ENCODE data around the gene SPATA6L. TPM values are rescaled to one million over a fixed set of nuclear protein-coding genes. Genes with fewer than 3 reads are reported as not detected.

The SPATA6L gene
- total and polyA plus RNA-seq, 2 of the 13 experiments (the other 11 are each of a cell fraction or from before 2014, with no cell fraction given): 1.1 to 1.9 TPM

- TF ChIP-seq, protein P1, sequence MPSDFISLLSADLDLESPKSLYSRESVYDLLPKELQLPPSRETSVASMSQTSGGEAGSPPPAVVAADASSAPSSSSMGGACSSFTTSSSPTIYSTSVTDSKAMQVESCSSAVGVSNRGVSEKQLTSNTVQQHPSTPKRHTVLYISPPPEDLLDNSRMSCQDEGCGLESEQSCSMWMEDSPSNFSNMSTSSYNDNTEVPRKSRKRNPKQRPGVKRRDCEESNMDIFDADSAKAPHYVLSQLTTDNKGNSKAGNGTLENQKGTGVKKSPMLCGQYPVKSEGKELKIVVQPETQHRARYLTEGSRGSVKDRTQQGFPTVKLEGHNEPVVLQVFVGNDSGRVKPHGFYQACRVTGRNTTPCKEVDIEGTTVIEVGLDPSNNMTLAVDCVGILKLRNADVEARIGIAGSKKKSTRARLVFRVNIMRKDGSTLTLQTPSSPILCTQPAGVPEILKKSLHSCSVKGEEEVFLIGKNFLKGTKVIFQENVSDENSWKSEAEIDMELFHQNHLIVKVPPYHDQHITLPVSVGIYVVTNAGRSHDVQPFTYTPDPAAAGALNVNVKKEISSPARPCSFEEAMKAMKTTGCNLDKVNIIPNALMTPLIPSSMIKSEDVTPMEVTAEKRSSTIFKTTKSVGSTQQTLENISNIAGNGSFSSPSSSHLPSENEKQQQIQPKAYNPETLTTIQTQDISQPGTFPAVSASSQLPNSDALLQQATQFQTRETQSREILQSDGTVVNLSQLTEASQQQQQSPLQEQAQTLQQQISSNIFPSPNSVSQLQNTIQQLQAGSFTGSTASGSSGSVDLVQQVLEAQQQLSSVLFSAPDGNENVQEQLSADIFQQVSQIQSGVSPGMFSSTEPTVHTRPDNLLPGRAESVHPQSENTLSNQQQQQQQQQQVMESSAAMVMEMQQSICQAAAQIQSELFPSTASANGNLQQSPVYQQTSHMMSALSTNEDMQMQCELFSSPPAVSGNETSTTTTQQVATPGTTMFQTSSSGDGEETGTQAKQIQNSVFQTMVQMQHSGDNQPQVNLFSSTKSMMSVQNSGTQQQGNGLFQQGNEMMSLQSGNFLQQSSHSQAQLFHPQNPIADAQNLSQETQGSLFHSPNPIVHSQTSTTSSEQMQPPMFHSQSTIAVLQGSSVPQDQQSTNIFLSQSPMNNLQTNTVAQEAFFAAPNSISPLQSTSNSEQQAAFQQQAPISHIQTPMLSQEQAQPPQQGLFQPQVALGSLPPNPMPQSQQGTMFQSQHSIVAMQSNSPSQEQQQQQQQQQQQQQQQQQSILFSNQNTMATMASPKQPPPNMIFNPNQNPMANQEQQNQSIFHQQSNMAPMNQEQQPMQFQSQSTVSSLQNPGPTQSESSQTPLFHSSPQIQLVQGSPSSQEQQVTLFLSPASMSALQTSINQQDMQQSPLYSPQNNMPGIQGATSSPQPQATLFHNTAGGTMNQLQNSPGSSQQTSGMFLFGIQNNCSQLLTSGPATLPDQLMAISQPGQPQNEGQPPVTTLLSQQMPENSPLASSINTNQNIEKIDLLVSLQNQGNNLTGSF (CRISPR knock-in tag; IDR thresholded peaks at IDR 0.05): no peak
- TF ChIP-seq PPARG (CRISPR knock-in tag; conservative IDR thresholded peaks at IDR 0.05) (0 out of 2 replicates have a peak, but pooled peaks have one; percentile 43), PITX1 (CRISPR knock-in tag; IDR thresholded peaks at IDR 0.05) (peak; percentile 60; the same call in 1 of the 2 replicates), ZNF766 (CRISPR knock-in tag; IDR thresholded peaks at IDR 0.05; ENCODE audit: borderline replicate concordance) (no peak; the same call in 1 of the 2 replicates), HES4 (CRISPR knock-in tag; IDR thresholded peaks at IDR 0.05; ENCODE audit: borderline replicate concordance) (no peak), ZNF446 (CRISPR knock-in tag; IDR thresholded peaks at IDR 0.05) (no peak), TFDP2 (CRISPR knock-in tag; IDR thresholded peaks at IDR 0.05) (no peak), MED13 (CRISPR knock-in tag; IDR thresholded peaks at IDR 0.05) (no peak), ZMYM4 (CRISPR knock-in tag; IDR thresholded peaks at IDR 0.05) (peak; percentile 87), ZFP41 (CRISPR knock-in tag; IDR thresholded peaks at IDR 0.05; ENCODE audit: borderline replicate concordance) (no peak), KAT8 (CRISPR knock-in tag; IDR thresholded peaks at IDR 0.05) (peak; percentile 78), YEATS2 (CRISPR knock-in tag; IDR thresholded peaks at IDR 0.05; ENCODE audit: borderline replicate concordance) (peak; percentile 26; the same call in 1 of the 2 replicates), ARID3A (IDR thresholded peaks at IDR 0.05; ENCODE audit: low read depth, low read length) (peak; percentile 7; the same call in 1 of the 2 replicates), ZNF709 (CRISPR knock-in tag; IDR thresholded peaks at IDR 0.05) (no peak), PCBP2 (optimal IDR thresholded peaks at IDR 0.05; ENCODE audit: low read depth, low read length, poor library complexity, severe bottlenecking) (no peak), ZNF335 (CRISPR knock-in tag; IDR thresholded peaks at IDR 0.05) (0 out of 2 replicates have a peak, but pooled peaks have one; percentile 2), SRSF4 (IDR thresholded peaks at IDR 0.05; ENCODE audit: low read depth, low read length, poor library complexity, severe bottlenecking) (no peak), KDM1A (CRISPR knock-in tag; IDR thresholded peaks at IDR 0.05) (peak; percentile 41; the same call in 1 of the 2 replicates), ZNF121 (CRISPR knock-in tag; IDR thresholded peaks at IDR 0.05) (peak; percentile 95), RARG (CRISPR knock-in tag; IDR thresholded peaks at IDR 0.05; ENCODE audit: low read depth) (no peak)
- TF ChIP-seq, protein P2, sequence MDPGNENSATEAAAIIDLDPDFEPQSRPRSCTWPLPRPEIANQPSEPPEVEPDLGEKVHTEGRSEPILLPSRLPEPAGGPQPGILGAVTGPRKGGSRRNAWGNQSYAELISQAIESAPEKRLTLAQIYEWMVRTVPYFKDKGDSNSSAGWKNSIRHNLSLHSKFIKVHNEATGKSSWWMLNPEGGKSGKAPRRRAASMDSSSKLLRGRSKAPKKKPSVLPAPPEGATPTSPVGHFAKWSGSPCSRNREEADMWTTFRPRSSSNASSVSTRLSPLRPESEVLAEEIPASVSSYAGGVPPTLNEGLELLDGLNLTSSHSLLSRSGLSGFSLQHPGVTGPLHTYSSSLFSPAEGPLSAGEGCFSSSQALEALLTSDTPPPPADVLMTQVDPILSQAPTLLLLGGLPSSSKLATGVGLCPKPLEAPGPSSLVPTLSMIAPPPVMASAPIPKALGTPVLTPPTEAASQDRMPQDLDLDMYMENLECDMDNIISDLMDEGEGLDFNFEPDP (CRISPR knock-in tag; conservative IDR thresholded peaks at IDR 0.05): no peak
- TF ChIP-seq, protein P3, sequence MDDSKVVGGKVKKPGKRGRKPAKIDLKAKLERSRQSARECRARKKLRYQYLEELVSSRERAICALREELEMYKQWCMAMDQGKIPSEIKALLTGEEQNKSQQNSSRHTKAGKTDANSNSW (CRISPR knock-in tag; IDR thresholded peaks at IDR 0.05; ENCODE audit: borderline replicate concordance): no peak
Measured at GRCh38 chr9:4700091-4700490, 33.8 kb upstream of the SPATA6L start (continued).

Data from HepG2 (cell line).